Measurements from ENCODE around the gene CAMTA1.
A peak's percentile ranks its signal among the peaks of the same experiment; 100 is the strongest.

CAMTA1 gene

GRCh38 chr1:7247158-7247557 is 461.9 kb downstream of the CAMTA1 start:
- no peak for TF ChIP-seq KLF10 (tag by site-specific recombination; IDR thresholded peaks at IDR 0.05)
- 0 out of 2 replicates have a peak, but pooled peaks have one; percentile 30 for TF ChIP-seq ZIC2 (tag by site-specific recombination; IDR thresholded peaks at IDR 0.05)
- no peak for TF ChIP-seq ZNF571 (tag by site-specific recombination; IDR thresholded peaks at IDR 0.05)
- H3K27ac ChIP-seq (ENCODE audit: extremely low read depth, low read depth, low read length) = no peak overlapping the region
- H3K36me3 ChIP-seq (ENCODE audit: control insufficient read depth in 2 of 2, insufficient read depth in 1 of 2, low read length in 2 of 2) = no peaks in the 10 kb centered on the region
- no peaks in the 10 kb centered on the region for H3K9me3 ChIP-seq (ENCODE audit: control insufficient read depth, insufficient read depth, low read depth, low read length)
- H3K4me1 ChIP-seq (ENCODE audit: control insufficient read depth, insufficient read depth, low read length) = no peaks in the 10 kb centered on the region
- ChIA-PET POLR2A (no interaction called here), CTCF (no interaction called here)
- H3K4me3 ChIP-seq (ENCODE audit: low read depth, low read length) = no peak overlapping the region

- TF ChIP-seq WT1 (tag by site-specific recombination; IDR thresholded peaks at IDR 0.05) = no peak
- no peak for TF ChIP-seq ZFP37 (tag by site-specific recombination; IDR thresholded peaks at IDR 0.05)
- TF ChIP-seq ZNF830 (tag by site-specific recombination; IDR thresholded peaks at IDR 0.05; ENCODE audit: low read depth) = no peak
- no peak for TF ChIP-seq ZNF707 (tag by site-specific recombination; IDR thresholded peaks at IDR 0.05)
- TF ChIP-seq ZSCAN16 (tag by site-specific recombination; IDR thresholded peaks at IDR 0.05) = no peak
- TF ChIP-seq ZIC2 (tag by site-specific recombination; IDR thresholded peaks at IDR 0.05) = no peak
- no peak for TF ChIP-seq SP2 (tag by site-specific recombination; IDR thresholded peaks at IDR 0.05)
- TF ChIP-seq PBX3 (CRISPR knock-in tag; IDR thresholded peaks at IDR 0.05) = no peak
- TF ChIP-seq SCRT1 (tag by site-specific recombination; IDR thresholded peaks at IDR 0.05; ENCODE audit: borderline replicate concordance) = no peak
- no peak for TF ChIP-seq KLF7 (tag by site-specific recombination; IDR thresholded peaks at IDR 0.05; ENCODE audit: borderline replicate concordance)
- TF ChIP-seq ZNF266 (tag by site-specific recombination; IDR thresholded peaks at IDR 0.05; ENCODE audit: low read depth) = no peak
- no peak for TF ChIP-seq EGR2 (tag by site-specific recombination; IDR thresholded peaks at IDR 0.05; ENCODE audit: low read depth)
- no peak for TF ChIP-seq SP3 (tag by site-specific recombination; IDR thresholded peaks at IDR 0.05)
- TF ChIP-seq ZNF112 (tag by site-specific recombination; IDR thresholded peaks at IDR 0.05) = no peak
- no peak for TF ChIP-seq KLF9 (tag by site-specific recombination; IDR thresholded peaks at IDR 0.05; ENCODE audit: low read depth)
- TF ChIP-seq ZNF354C (tag by site-specific recombination; IDR thresholded peaks at IDR 0.05; ENCODE audit: borderline replicate concordance, low read depth) = no peak
- TF ChIP-seq ZNF214 (tag by site-specific recombination; IDR thresholded peaks at IDR 0.05; ENCODE audit: borderline replicate concordance) = no peak
- no peak for TF ChIP-seq SP7 (tag by site-specific recombination; IDR thresholded peaks at IDR 0.05)
- Histone ChIP-seq H3K36me3 (ENCODE audit: control insufficient read depth in 2 of 2, insufficient read depth in 1 of 2, low read length in 2 of 2) (no peaks in the 10 kb centered on the region), H3K4me1 (ENCODE audit: control insufficient read depth, insufficient read depth, low read length) (no peaks in the 10 kb centered on the region), H3K9me3 (ENCODE audit: control insufficient read depth, insufficient read depth, low read depth, low read length) (no peaks in the 10 kb centered on the region), H3K27ac (ENCODE audit: extremely low read depth, low read depth, low read length) (no peak overlapping the region), H3K4me3 (ENCODE audit: low read depth, low read length) (no peak overlapping the region)
- CTCF ChIA-PET = no interaction called here
- POLR2A ChIA-PET = no interaction called here
Observed at GRCh38 chr1:7247791-7248548, 462.7 kb downstream of the CAMTA1 start.

GRCh38 chr1:7248549-7249199 is 463.4 kb downstream of the CAMTA1 start:
- H3K4me3 ChIP-seq (ENCODE audit: low read depth, low read length) = no peak overlapping the region
- no peak overlapping the region for H3K27ac ChIP-seq (ENCODE audit: extremely low read depth, low read depth, low read length)
- ChIA-PET CTCF (no interaction called here), POLR2A (no interaction called here)
- H3K4me1 ChIP-seq (ENCODE audit: control insufficient read depth, insufficient read depth, low read length) = no peaks in the 10 kb centered on the region
- no peak for TF ChIP-seq ZBTB49 (tag by site-specific recombination; IDR thresholded peaks at IDR 0.05; ENCODE audit: low read depth)
- TF ChIP-seq ZNF692 (tag by site-specific recombination; IDR thresholded peaks at IDR 0.05) = no peak
- no peak for TF ChIP-seq ZNF707 (tag by site-specific recombination; IDR thresholded peaks at IDR 0.05)
- no peak for TF ChIP-seq ZNF558 (tag by site-specific recombination; IDR thresholded peaks at IDR 0.05)
- TF ChIP-seq ZBTB21 (tag by site-specific recombination; IDR thresholded peaks at IDR 0.05) = no peak
- TF ChIP-seq ZNF211 (tag by site-specific recombination; IDR thresholded peaks at IDR 0.05; ENCODE audit: low read depth) = no peak
- H3K9me3 ChIP-seq (ENCODE audit: control insufficient read depth, insufficient read depth, low read depth, low read length) = no peaks in the 10 kb centered on the region
- H3K36me3 ChIP-seq (ENCODE audit: control insufficient read depth in 2 of 2, insufficient read depth in 1 of 2, low read length in 2 of 2) = no peaks in the 10 kb centered on the region

Data from HEK293 (cell line).